Frontal cortex (tissue), 4 donors: ENCODE data around the gene PPP1R14C. TPM values are rescaled to one million over a fixed set of nuclear protein-coding genes. Genes with fewer than 3 reads are reported as not detected.
"Not testable (repeated sequence)": the region's sequence is repeated elsewhere in the genome, so short reads cannot be mapped to it uniquely, and the experiment has no call there.

Experiments
- DNase-seq, 2 donors: peaks; one replicate each; pipeline ENCODE4 v3.0.0; 2012; ENCODE audit warnings: low spot score in 2 of 2
- FAIRE-seq: peaks from 2 replicates; lab custom pipeline; 2012; peaks lifted over from hg19 to GRCh38; lab: Jason Lieb, UNC
- total RNA-seq: library from RNA; depleted of rRNA; stranded (reverse); fragments of >200 nt; gene quantifications from one replicate; pipeline ENCODE4 v1.2.3, GENCODE V29; 2014
- donor health status: control.
- donor health status: control.
- donor health status: control.

PPP1R14C gene
- total RNA-seq, 1 donor from 2014 or later: 59.1 TPM

- no peak for FAIRE-seq
Measured at GRCh38 chr6:150159757-150160156, 16.9 kb downstream of the PPP1R14C start.

GRCh38 chr6:150163970-150164369 lies 21.1 kb downstream of the PPP1R14C start:
- FAIRE-seq: no peak
- no peak for DNase-seq

More at GRCh38 chr6:150159757-150160156, 16.9 kb downstream of the PPP1R14C start:
- no peak for DNase-seq

DNA sequence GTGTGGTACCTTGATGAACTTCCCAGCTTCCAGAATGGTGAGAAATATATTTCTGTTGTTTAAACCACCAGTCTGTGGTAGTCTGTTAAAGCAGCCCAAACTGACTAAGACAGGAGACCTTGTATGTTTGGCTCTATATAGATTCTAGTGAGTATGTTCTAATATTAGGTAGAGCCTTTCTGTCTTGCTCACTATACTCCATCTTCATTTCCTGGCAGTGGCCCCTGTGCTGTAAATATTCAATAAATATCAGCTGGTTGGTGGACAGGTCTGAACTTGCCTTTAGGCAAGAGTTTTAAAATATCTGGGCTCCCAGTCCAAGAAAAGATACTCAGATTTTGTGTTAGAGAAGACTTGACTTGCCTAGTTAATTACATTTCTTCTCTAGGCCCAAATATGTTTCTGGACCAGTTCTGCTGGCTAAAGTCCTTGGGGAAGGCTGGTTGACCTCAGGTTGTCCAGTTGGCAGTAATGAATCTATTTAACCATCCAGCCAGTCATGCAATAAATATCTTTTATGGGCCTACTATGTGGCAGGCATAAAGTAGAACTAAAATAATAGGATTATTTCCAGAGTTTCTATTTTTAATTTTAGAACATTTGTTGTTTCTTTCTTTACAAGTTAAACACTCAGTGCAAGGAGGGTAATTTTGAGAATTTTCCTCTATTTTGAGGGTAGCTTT lies 22.3 kb downstream of the PPP1R14C start:
- no peak for DNase-seq
- FAIRE-seq: no peak

GRCh38 chr6:150167479-150167873 lies 24.6 kb downstream of the PPP1R14C start:
- no peak for DNase-seq
- FAIRE-seq: no peak

- DNase-seq (no peak), FAIRE-seq (no peak)
Measured at GRCh38 chr6:150169181-150169580, 26.3 kb downstream of the PPP1R14C start.

DNA sequence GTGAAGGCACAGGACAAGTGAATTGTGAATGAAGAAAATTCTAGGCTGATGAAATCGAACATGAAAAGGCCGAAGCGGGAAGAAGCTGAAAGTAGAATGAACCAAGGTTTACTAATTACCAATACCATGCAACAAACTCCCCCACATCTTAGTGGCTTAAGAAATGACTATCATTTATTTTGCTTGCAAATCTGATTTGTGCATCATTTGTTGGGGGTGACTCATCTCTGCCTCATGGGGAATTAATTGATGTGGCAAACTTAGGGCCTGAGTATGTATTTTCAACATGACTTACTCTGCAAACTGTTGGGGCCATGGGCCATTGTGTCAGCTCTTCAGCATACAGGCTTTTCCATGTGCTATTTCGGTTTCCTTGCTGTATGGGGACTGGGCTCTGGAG lies 26.8 kb downstream of the PPP1R14C start:
- FAIRE-seq: no peak
- DNase-seq: no peak

DNA sequence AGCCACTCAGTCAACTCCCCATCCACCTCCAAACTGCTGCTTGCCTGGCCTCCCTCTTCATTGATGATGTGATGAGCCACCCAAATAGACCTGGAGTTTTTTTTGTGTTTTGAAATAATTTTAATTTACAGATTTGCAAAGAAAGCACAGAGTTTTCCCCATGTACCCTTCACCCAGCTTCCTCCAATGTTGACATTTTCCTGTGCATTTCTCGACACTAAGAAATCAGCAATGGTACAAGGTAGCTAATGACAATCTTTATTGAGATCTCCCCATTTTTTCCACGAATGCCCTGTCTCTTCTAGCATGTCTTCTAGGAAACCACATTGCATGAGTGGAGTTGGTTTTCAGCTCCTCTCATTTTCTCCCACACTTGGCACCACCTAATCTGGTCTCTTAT lies 30.1 kb downstream of the PPP1R14C start:
- FAIRE-seq (no peak), DNase-seq (no peak)

DNA sequence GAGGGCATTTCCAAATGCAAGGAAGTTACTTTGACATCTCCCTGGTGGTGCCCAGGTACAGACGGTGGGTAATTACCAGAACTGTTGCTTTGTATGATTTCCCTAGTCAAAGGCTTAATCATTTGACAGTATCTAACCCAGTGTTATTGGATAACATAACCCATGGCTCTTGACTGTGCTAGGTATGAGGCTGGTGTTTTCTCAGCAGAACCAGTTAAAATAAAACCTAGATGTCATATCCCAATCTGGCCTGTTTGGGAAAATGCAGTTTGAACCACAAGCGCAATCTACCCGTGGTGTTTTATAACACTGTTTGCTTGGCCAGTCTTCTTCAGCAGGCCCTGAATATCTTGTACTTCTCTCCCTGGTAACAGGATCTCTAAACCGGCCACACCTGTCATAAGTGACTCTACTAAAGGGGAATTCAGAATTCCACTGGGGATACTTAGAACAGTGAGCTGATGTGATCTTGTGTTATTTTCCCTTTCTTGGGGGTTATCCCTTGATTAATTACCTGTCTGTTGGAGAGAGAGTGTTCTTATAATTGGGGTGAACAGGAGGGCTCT lies 32.8 kb downstream of the PPP1R14C start:
- DNase-seq: no peak
- no peak for FAIRE-seq

- DNase-seq: no peak
- FAIRE-seq: no peak
Measured at GRCh38 chr6:150176152-150176551, 33.3 kb downstream of the PPP1R14C start.

DNA sequence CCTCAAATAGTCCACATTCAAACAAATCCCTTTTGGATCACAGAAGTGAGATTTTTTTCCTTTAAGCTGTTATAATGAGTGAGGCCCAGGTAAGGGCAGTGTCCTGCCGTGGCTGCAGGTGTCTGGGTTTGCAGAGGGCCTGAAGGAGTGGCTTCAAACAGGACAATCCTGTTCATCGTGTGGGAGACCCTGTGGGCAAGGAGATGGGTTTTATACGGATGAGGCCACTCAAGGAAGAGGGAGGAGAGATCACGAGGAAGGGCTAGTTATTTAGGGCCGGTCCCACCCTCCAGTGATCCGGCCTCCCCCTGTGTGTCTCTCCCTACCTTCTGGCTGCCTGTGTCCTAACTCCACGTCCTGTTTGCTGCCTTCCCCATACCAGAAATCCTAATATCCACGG lies 33.8 kb downstream of the PPP1R14C start:
- FAIRE-seq: no peak

DNA sequence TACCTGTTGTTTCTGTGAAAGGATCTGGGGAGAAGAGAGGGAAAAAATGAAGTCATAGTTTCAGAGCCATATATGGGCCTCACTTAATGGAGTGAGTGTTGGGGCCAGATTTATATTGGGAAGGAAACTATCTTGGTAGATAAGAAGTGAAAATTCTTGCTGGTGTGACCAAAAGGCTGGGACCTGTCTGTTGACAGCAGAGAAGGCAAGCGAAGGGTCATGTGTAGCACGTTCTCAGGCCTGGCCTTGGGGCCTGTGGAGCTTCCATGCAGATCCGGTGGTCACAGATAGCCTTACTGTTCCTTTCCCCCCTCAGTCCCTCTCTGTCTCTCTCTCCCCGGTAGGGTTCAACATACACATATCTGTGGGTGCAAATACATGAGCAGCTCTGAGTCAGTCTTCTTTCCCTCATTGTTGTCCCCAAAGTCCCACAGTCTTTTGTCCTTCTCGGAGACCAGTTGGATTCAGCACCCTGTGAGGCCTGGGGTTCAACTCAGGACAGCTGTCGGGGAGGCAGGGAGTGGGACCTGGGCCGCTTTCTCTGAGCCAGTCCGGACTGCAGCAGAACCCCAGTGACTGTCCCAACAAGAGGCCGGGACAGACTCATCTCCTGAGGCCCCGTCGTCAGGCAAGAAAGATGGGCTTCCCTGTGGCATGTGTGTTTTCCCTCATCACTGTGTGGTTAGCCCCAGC lies 34.6 kb downstream of the PPP1R14C start:
- DNase-seq (no peak), FAIRE-seq (no peak)

More for the DNA sequence above, 33.8 kb downstream of the PPP1R14C start:
- DNase-seq: no peak

GRCh38 chr6:150177952-150178520 lies 35.2 kb downstream of the PPP1R14C start:
- no peak for DNase-seq
- FAIRE-seq: no peak

DNA sequence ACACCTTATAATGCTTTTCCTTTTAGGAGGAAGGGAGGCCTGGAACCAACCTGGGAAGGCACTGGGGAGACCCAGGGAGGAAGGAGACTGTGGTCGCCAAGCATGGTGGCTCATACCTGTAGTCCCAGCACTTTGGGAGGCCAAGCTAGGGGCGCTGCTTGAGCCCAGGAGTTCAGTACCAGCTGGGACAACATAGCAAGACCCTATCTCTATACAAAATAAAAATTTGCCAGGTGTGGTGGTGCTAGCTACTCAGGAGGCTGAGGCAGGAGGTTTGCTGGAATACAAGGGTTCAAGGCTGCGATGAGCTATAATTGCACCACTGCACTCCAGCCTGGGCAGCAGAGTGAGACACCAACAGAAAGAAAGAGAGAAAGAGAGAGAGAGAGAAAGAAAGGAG lies 36.2 kb downstream of the PPP1R14C start:
- FAIRE-seq (no peak), DNase-seq (no peak)

- FAIRE-seq, DNase-seq: not testable (repeated sequence)
Measured at GRCh38 chr6:150179907-150180424, 37.1 kb downstream of the PPP1R14C start.

GRCh38 chr6:150180517-150180916 lies 37.7 kb downstream of the PPP1R14C start:
- DNase-seq (no peak), FAIRE-seq (no peak)

GRCh38 chr6:150182460-150183078 lies 39.7 kb downstream of the PPP1R14C start:
- no peak for DNase-seq
- FAIRE-seq: no peak

- DNase-seq (no peak), FAIRE-seq (no peak)
Measured at GRCh38 chr6:150183105-150183504, 40.3 kb downstream of the PPP1R14C start.

GRCh38 chr6:150183966-150184365 lies 41.1 kb downstream of the PPP1R14C start:
- FAIRE-seq (no peak), DNase-seq (no peak)

DNA sequence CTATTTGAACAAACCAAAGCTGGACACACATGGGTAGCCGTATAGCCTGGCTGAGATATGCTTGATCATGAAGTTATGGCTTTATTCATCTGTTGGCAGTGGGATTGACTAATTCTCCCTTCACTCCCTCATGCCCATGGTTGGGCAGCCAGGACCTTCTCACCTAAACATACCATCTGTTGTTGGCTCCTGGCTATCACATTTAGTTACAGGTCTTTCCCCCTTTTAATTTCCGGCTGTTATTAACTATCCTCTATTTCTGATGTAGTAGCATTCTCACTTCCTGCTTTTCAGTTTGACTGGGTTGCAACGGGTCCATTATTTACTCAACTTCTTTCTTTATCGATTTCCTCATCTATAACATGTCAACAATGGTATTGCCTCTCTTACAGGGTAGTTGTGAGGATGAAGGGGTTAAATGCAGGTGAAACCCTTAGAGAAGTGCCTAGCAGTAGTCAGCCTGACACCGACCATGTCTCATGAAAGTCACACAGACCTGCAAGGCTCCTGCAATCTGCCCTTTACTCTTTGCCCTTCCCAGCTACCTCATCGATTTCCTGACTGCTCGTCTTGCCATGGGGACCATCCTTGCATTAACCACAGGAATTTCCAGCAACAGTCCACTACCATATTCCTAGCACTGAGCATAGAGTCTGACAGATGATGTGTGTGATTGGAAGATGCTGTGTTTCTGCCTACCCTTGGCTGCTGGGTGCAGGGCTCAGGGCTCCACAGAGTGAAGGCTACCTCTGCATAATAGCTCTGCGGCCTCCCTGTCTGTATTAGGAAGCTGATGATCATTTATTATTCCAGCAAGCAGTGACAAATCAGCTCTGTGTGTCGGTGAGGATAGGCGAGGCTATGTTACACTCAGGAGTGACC lies 42.2 kb downstream of the PPP1R14C start:
- no peak for DNase-seq
- no peak for FAIRE-seq
